ENCODE results near the gene DVL1.
"Not testable (repeated sequence)": the region's sequence is repeated elsewhere in the genome, so short reads cannot be mapped to it uniquely, and the experiment has no call there.

The DVL1 gene

GRCh38 chr1:1373051-1373814, 24.0 kb upstream of the DVL1 start:
- no peak for DNase-seq

GRCh38 chr1:1371746-1372711, 22.8 kb upstream of the DVL1 start:
- peak; percentile 42 to 48 for DNase-seq

- peak in 1 of 2 experiments; percentile 6 for DNase-seq
Measured at GRCh38 chr1:1371364-1371745, 22.1 kb upstream of the DVL1 start.

- DNase-seq: no peak
Measured at GRCh38 chr1:1370771-1371300, 21.6 kb upstream of the DVL1 start.

GRCh38 chr1:1370094-1370493, 20.9 kb upstream of the DVL1 start:
- not testable (repeated sequence) for DNase-seq

- DNase-seq: no peak
Measured at GRCh38 chr1:1367315-1367714, 18.1 kb upstream of the DVL1 start.

- no peak for DNase-seq
Measured at GRCh38 chr1:1366699-1367066, 17.5 kb upstream of the DVL1 start.

GRCh38 chr1:1365875-1366698, 16.9 kb upstream of the DVL1 start:
- DNase-seq: no peak

- no peak for DNase-seq
Measured at GRCh38 chr1:1364266-1364665, 15.0 kb upstream of the DVL1 start.

- no peak for DNase-seq
Measured at GRCh38 chr1:1361982-1362423, 12.8 kb upstream of the DVL1 start.

- no peak for DNase-seq
Measured at GRCh38 chr1:1361233-1361981, 12.2 kb upstream of the DVL1 start.

- DNase-seq: no peak
Measured at GRCh38 chr1:1360506-1361169, 11.4 kb upstream of the DVL1 start.

- no peak for DNase-seq
Measured at GRCh38 chr1:1359664-1360468, 10.6 kb upstream of the DVL1 start.

GRCh38 chr1:1359308-1359663, 10.1 kb upstream of the DVL1 start:
- no peak for DNase-seq

GRCh38 chr1:1358433-1359271, 9.4 kb upstream of the DVL1 start, which contains the start of gene MXRA8:
TSS of gene MXRA8 (minus strand) at chr1:1358555. CDS start at chr1:1358504, 51 bp downstream.
- DNase-seq: no peak

- no peak for DNase-seq
Measured at GRCh38 chr1:1357871-1358432, 8.7 kb upstream of the DVL1 start.

- DNase-seq: no peak
Measured at GRCh38 chr1:1356796-1357401, 7.7 kb upstream of the DVL1 start.

- DNase-seq: no peak
Measured at GRCh38 chr1:1356166-1356795, 7.1 kb upstream of the DVL1 start.

Measured in AML-193 (cell line).